Uterine smooth muscle cell (primary cell): ENCODE measurements around the gene BCAR3. TPM values are rescaled to one million over a fixed set of nuclear protein-coding genes. Genes with fewer than 3 reads are reported as not detected.

Experiments used
- total RNA-seq: library from RNA; depleted of rRNA; stranded (reverse); fragments of >200 nt; gene quantifications from 2 replicates; pipeline ENCODE4 v1.2.3, GENCODE V29; 2014

Gene BCAR3
- total RNA-seq, result 48.7 and 53.7 TPM in 2 replicates

DNA sequence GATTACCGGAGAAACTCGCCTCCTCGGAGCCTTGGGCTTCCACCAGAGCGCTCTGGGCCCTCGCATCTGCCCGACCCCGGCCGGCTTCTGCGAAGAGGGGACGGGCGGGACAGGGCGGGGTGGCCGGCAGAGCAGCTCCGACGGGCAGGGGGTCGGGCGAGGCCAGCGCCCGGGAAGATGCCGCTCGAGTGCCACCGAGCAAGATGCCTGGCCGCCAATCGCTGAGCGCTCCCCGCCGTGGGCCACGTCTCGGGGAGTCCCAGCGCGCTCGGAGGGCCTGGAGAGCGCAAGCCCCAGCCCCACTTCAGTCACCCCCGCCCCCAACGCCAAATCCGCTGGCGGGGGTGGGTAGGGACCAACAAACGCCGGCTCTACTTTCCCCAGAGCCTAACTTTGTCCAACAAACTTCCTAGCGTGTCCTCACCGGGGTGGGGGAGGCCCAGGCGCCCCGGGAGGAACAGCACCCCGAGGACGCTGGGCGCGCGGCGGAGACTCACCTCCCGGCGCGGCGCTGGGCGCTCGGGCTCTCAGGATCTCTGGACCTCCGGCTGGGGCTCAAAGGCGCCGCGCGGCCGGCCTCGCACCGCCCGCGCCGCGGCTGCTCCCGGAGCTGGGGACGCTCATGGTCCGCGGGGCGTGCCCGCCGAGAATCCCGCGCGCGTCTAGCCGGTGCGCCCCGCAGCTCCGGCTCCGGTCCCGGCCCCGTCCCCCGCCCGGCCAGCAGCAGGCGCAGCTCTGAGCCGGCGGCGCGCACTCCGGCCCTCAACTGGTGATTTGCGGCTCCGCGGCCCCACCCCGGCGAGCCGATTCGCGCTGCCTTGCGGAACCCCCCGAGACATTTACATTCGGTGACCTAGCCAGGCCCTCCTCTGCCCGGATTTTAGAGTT is at the start of gene BCAR3:
Gene BCAR3 (minus strand): TSS at position 737 of the 888 bp plus-strand sequence. CDS start 6,907 bp downstream, outside the sequence.

Other genes starting within 250 kb of the BCAR3 start
- 11.8 and 15.1 TPM in 2 replicates for gene FNBP1L, start 233.7 kb downstream of the BCAR3 start, total RNA-seq
- gene DNTTIP2, start 197.4 kb upstream of the BCAR3 start, total RNA-seq, result 29.2 and 36.2 TPM in 2 replicates
- 32.6 and 36.0 TPM in 2 replicates for gene GCLM, start 227.6 kb upstream of the BCAR3 start, total RNA-seq